ENCODE data around the gene REEP6.
A peak's percentile ranks its signal among the peaks of the same experiment; 100 is the strongest.

GRCh38 chr19:1526066-1526778, 35.2 kb downstream of the REEP6 start:
- no peak for TF ChIP-seq MAX (IDR thresholded peaks at IDR 0.05; ENCODE audit: insufficient read depth, insufficient read length)
- no peak for TF ChIP-seq GATA2 (IDR thresholded peaks at IDR 0.05; ENCODE audit: insufficient read depth, insufficient read length, low read depth, low read length)
- no peak for TF ChIP-seq CTCF (IDR thresholded peaks at IDR 0.05; ENCODE audit: extremely low read depth in 1 of 2, insufficient read depth in 1 of 2, low read depth in 1 of 2, low read length in 2 of 2)
- no peak for TF ChIP-seq FOS (IDR thresholded peaks at IDR 0.05; ENCODE audit: borderline replicate concordance, insufficient read depth, low read length)
- TF ChIP-seq EZH2 (IDR thresholded peaks at IDR 0.05; ENCODE audit: borderline replicate concordance, low read depth, low read length, severe bottlenecking) = peak; percentile 3
- TF ChIP-seq POLR2AphosphoS5 (IDR thresholded peaks at IDR 0.05; ENCODE audit: insufficient read depth, low read depth, low read length) = no peak
